Endothelial cell (in vitro differentiated cells): ENCODE measurements around the gene STAT5A. TPM values are rescaled to one million over a fixed set of nuclear protein-coding genes. Genes with fewer than 3 reads are reported as not detected.
"Not testable (repeated sequence)": the region's sequence is repeated elsewhere in the genome, so short reads cannot be mapped to it uniquely, and the experiment has no call there.

Source experiments
- DNase-seq: peaks from one replicate; pipeline ENCODE4 v3.0.0; 2021; ENCODE audit warnings: low spot score
- H3K27ac Mint-ChIP-seq: one replicate; pipeline ENCODE4 v1.8.0; 2021; ENCODE audit warnings: mixed read lengths, inconsistent platforms; ENCODE audit not compliant: unreplicated experiment
- H3K27me3 Mint-ChIP-seq: one replicate; pipeline ENCODE4 v1.8.0; 2021; ENCODE audit warnings: mild to moderate bottlenecking, moderate library complexity, mixed read lengths, inconsistent platforms; ENCODE audit not compliant: unreplicated experiment
- H3K36me3 Mint-ChIP-seq: one replicate; pipeline ENCODE4 v1.8.0; 2021; ENCODE audit warnings: mild to moderate bottlenecking, low read depth, mixed read lengths, inconsistent platforms; ENCODE audit not compliant: unreplicated experiment
- H3K4me1 Mint-ChIP-seq: one replicate; pipeline ENCODE4 v1.8.0; 2021; ENCODE audit warnings: mild to moderate bottlenecking, mixed read lengths, inconsistent platforms; ENCODE audit not compliant: unreplicated experiment
- H3K4me3 Mint-ChIP-seq: one replicate; pipeline ENCODE4 v1.8.0; 2021; ENCODE audit warnings: mild to moderate bottlenecking, mixed read lengths, inconsistent platforms; ENCODE audit not compliant: unreplicated experiment
- H3K9me3 Mint-ChIP-seq: one replicate; pipeline ENCODE4 v1.8.0; 2021; ENCODE audit warnings: mixed read lengths, inconsistent platforms; ENCODE audit not compliant: unreplicated experiment
- total RNA-seq: library from RNA; stranded (reverse); fragmentation: NEBNext Ultra II Directional; extraction: Animal tissue kit (Norgen Biotek cat#: 25700); gene quantifications from one replicate; pipeline ENCODE4 v1.2.1, GENCODE V29; 2021; ENCODE audit not compliant: unreplicated experiment
- TF ChIP-seq, protein P1 (sequence below): fragments of 200-600 bp; sonication (generic); IDR thresholded peaks from one replicate; pipeline ENCODE4 v1.5.0; 2021; ENCODE audit warnings: antibody characterized with exemption; ENCODE audit not compliant: unreplicated experiment

The STAT5A gene
- total RNA-seq, 1 donor from 2014 or later, result 67.2 TPM

DNA sequence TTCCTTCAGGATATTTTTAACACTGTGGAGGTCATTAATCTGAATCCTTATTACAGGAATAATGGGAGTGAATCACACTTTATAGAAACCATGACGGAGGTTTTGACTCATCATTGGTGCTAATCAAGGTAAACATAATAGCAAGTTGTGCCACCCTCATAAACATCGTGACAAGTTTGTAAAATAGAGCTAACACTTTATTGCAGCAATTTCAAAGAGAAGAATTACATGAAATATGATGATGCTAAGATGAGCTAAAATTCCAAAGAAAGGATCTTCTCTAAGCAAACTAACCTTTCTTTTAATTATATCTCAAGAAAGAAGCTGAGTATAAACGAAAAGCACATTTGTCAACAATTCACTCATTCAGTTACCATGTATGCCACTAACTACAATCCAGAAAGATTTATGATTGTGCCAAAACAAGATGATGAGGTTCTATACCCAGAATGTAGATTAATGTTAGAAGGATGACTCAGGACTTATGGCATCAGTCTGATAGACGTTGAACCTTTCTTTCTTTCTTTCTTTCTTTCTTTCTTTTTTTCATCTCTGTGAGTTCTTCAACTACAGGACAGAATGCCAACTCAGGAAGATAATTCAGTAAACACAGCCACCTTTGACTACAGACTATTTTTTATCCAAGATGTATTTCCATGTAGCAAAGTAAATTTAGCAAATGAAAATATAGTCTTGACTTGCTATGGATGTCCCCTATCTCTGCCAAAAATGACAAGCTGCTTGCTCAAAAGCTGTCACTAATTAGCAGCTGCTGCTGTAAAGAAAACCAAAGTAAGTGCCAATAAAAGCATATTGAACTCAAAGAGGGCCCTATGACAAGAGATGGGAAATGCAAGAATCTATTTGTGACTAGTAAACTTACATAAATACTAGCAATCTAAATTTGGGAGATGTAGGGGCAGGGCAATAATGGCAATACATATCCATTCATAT, 35.4 kb upstream of the STAT5A start:
- no peak for DNase-seq
- no peaks in the 10 kb centered on the region for H3K36me3 Mint-ChIP-seq

DNA sequence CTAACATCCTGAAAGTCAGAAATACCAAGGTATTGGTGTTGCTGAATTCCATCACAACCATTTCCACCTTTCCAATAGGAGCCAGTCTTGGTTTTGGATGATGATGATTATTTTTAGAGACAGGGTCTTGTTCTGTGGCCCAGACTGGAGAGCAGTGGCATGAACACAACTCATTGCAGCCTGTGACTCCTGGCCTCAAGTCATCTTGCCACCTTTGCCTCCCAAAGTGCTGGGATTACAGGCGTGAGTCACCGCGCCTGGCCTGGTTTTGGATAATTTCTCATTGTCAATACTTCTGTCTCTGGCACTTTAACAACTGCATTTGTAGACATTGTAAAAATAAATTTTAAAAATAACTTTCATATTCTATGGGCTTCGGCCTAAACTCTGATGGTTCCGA, 34.7 kb upstream of the STAT5A start:
- Mint-ChIP-seq H3K27me3 (no peaks in the 10 kb centered on the region), H3K36me3 (no peaks in the 10 kb centered on the region), H3K9me3 (no peaks in the 10 kb centered on the region), H3K27ac (no peak overlapping the region), H3K4me3 (no peak overlapping the region), H3K4me1 (peaks cover 11% of the 10 kb centered on the region)
- no peak for DNase-seq
- TF ChIP-seq, protein P1, sequence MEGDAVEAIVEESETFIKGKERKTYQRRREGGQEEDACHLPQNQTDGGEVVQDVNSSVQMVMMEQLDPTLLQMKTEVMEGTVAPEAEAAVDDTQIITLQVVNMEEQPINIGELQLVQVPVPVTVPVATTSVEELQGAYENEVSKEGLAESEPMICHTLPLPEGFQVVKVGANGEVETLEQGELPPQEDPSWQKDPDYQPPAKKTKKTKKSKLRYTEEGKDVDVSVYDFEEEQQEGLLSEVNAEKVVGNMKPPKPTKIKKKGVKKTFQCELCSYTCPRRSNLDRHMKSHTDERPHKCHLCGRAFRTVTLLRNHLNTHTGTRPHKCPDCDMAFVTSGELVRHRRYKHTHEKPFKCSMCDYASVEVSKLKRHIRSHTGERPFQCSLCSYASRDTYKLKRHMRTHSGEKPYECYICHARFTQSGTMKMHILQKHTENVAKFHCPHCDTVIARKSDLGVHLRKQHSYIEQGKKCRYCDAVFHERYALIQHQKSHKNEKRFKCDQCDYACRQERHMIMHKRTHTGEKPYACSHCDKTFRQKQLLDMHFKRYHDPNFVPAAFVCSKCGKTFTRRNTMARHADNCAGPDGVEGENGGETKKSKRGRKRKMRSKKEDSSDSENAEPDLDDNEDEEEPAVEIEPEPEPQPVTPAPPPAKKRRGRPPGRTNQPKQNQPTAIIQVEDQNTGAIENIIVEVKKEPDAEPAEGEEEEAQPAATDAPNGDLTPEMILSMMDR, result no peak

More for the DNA sequence above, 35.4 kb upstream of the STAT5A start:
- Mint-ChIP-seq H3K9me3 (no peaks in the 10 kb centered on the region), H3K27ac (no peak overlapping the region), H3K4me3 (no peak overlapping the region), H3K4me1 (peaks cover 15% of the 10 kb centered on the region), H3K27me3 (no peaks in the 10 kb centered on the region)
- TF ChIP-seq, protein P1, result no peak

DNA sequence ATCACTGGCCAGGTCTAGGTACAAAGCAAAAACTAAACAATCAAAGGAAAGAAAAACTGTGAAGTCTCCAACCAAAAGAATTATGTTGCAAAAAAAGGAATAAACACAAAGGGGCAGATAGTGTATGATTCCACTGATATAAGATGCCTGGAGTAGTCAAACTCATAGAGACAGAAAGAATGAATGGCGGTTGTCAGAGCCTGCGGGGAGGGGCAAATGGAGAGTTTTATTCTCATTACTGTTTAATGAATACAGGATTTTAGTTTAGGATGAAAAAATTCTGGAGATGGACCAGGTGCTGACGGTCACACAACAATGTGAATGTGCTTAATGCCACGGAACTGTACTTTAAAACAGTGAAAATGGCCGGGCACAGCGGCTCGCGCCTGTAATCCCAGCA, 32.9 kb upstream of the STAT5A start:
- DNase-seq, result no peak
- Mint-ChIP-seq H3K4me1 (peaks cover 10% of the 10 kb centered on the region), H3K27ac (no peak overlapping the region), H3K36me3 (no peaks in the 10 kb centered on the region), H3K4me3 (no peak overlapping the region), H3K9me3 (no peaks in the 10 kb centered on the region), H3K27me3 (no peaks in the 10 kb centered on the region)
- TF ChIP-seq, protein P1, result no peak

DNA sequence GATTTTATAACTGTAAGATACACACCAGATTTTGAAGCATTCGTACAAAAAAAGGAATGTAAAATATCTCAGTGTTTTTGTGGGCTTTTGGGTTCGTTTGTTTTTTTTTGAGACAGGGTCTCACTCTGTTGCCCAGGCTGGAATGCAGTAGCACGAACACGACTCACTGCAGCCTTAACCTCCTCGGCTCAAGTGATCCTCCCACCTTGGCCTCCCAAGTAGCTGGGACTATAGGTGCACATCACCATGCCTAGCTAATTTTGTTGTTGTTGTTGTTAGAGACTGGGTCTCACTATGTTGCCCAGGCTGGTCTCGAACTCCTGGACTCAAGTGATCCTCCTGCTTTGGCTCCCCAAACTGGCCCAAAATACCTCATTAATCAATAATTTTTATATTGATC, 28.0 kb upstream of the STAT5A start:
- H3K27ac Mint-ChIP-seq, result no peak overlapping the region
- TF ChIP-seq, protein P1, result no peak
- no peak for DNase-seq
- H3K9me3 Mint-ChIP-seq, result no peaks in the 10 kb centered on the region
- no peak overlapping the region for H3K4me3 Mint-ChIP-seq
- H3K27me3 Mint-ChIP-seq, result no peaks in the 10 kb centered on the region
- H3K4me1 Mint-ChIP-seq, result peaks cover 3% of the 10 kb centered on the region
- no peaks in the 10 kb centered on the region for H3K36me3 Mint-ChIP-seq

DNA sequence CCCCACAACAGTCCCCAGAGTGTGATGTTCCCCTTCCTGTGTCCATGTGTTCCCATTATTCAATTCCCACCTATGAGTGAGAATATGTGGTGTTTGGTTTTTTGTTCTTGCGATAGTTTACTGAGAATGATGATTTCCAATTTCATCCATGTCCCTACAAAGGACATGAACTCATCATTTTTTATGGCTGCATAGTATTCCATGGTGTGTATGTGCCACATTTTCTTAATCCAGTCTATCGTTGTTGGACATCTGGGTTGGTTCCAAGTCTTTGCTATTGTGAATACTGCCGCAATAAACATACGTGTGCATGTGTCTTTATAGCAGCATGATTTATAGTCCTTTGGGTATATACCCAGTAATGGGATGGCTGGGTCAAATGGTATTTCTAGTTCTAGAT, 23.9 kb upstream of the STAT5A start:
- not testable (repeated sequence) for H3K9me3 Mint-ChIP-seq, H3K27me3 Mint-ChIP-seq, H3K4me1 Mint-ChIP-seq, H3K4me3 Mint-ChIP-seq, H3K27ac Mint-ChIP-seq, H3K36me3 Mint-ChIP-seq, DNase-seq
